NCI-H187 treated with DMSO at 0.1 percent for 48 hours (cell line): ENCODE data around the gene MFAP3L.
"Not testable (repeated sequence)": the region's sequence is repeated elsewhere in the genome, so short reads cannot be mapped to it uniquely, and the experiment has no call there.

Experiments
- DNase-seq: peaks from one replicate; lab custom pipeline; 2025; lab: John Stamatoyannopoulos, UW

The MFAP3L gene

DNA sequence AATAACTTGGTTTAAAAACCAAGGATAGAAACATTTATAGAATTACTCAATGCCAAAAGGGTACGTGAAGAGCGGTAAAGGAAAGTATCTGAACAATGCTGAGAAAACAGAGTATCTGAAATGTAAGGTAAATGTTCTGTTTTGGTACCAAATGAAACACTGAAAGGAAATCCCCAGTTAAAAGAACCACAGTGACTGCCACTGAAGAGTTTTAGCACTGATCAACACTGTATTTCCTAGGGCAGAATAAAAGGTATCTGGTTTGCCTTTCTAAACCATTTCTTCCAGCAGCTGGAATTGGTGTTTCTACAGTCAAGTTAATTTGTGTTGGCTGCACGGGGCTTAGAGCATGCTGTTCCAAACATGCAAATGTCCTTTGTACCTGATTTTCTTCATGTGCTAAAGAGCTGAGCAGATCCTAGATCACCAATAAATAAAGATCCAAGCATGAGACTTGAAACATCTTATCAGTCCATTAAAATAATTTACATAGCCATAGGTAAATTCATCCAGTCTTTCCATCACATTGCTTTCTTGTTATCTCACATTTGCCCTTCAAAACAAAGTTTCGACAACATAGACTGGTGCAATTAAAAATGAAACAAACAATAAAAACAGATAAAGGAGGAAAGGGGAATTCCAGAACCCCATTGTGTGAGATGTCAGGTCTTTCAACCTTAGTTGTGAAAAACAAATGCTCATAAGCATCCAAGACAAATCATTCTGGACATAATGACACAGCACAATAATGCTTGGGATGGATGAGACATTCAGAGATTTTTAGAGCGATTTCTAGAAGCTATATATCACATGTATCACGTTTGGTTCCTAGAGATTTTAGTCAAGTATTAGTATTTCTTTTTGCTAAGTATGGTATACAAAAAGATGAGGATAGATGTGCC is 38.6 kb downstream of the MFAP3L start:
- no peak for DNase-seq

DNA sequence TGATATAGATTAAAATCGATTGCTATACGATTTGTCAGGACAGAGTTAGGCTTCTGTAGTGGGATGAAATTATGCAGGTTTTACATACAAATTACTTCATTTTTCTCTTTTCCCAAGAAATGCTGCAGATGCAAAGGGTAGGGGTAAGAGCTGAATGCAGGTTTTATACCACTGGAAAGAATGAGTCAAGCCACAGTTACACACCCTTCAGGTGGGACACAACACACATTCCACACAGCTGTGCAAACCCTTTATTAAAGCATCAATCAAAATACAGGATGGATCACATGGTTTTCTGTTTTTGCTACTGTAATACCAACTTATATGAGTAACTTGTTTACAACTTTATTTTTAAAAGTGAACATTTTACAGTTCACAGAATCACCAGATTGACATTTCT is 39.8 kb downstream of the MFAP3L start:
- DNase-seq, result no peak

DNA sequence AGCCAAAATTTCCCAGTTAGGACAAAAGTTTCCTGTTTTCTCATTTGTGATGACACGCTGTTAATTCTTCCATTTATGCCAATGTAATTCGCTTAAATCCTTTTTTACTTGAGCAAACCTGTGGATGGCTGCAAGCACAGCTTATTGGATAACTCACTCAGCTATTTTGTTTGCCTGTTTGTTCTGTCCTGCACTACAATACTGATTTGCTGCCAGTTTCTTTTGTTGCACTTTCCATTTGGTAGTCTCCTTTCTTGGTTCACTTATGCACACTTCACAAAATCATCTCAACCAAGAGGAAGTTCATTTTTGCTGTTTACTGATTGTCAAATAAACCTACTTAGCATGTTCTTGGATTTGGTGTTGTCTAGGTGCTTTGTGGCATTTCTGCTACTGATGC is 40.3 kb downstream of the MFAP3L start:
- no peak for DNase-seq

DNA sequence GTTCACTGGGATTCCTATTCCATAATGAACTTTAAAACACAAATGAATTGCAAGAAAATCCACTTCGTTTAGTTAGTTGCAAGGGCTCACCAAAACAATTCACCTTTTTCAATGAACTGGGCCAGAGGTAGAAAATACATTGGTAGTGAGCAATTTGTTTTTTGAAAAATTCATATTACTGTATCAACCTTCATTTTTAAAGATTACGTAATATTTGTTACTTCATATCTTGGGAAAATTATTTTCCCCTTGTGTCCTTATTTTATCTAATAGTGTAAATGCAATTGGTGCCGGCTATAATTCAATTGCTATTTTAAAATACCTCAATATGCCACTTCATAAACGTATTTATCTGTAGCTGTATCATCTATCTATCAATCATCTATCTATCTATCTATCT is 41.5 kb downstream of the MFAP3L start:
- no peak for DNase-seq

DNA sequence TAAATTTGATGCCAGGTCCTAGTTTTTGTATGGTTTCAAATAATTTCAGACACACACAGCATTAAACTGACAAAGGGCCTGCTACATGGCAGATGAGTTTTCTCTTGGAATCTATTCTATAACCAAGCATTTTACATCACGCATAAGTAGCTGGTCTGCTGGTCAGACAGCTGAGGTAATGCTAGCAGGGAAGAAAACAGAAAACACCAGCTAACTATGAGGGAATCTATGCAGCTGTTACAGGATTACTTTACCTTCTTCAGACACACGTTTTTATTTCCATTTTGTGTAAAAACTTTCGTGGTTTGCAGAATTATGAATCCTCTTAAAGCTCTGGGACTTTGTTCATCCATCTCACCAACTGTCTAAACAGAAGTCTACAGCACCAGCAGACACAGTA is 42.0 kb downstream of the MFAP3L start:
- DNase-seq, result no peak

DNA sequence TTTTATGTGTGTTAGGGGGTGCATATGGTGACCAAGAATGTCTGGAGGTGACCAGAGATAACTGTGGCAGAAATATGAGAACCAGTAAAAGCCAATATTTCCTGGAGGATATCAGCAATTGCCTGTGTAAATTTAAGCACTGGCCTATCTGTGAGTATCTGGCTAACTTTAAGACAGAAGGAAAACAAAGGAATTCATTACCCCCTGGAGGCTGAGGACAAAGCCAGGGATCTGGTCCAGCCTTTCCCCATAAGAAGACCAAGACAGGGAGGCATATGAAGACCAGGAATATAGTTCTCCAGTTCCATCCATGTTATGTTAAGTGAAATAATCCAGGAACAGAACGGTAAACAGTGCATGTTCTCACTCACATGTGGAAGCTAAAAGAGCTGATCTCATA is 49.2 kb downstream of the MFAP3L start:
- no peak for DNase-seq

DNA sequence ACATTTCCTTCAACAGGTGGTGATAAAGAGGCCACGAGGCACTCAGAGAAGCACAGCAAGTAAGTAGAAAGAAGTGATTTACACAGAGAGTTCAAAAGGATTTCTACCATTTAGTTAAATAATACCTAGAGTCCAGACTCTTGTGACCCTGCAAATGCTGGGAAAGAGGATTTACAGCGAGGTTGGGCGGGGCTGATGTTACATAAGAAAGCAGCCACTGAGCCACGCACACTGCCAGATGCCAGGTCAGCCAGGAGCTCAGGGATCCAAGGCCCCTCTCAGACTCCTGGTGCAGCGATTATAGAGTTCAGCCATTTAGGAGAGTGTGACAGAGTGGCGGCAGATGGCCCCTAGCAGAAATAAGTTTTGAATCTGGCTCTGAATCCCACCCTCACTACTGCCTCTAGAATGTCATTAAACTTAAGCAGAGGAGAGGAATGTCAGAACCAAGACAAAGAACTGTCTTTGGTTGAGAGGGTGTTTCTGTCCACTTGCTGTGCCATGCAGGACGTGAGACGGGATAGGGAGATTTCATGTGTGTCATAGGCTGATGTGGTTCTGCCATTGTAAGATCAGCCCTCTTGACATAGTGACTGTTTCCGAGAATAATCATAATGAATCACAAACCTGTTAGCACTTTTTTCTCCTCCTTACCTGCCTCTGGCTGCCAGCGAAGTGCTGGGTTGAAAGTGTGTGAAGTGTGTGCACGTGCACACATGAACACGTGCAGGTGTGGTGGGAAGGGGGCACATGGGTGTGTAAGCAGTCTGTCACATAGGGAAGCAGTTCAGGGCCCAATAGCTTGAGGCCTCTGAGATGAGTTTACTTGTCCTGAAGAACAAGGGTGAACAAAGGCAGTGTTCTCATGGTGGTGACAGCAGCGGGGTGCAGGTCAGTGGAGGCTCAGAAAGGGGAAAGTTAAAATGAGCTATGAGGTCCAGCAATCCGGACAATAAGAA is 50.1 kb downstream of the MFAP3L start:
- no peak for DNase-seq

DNA sequence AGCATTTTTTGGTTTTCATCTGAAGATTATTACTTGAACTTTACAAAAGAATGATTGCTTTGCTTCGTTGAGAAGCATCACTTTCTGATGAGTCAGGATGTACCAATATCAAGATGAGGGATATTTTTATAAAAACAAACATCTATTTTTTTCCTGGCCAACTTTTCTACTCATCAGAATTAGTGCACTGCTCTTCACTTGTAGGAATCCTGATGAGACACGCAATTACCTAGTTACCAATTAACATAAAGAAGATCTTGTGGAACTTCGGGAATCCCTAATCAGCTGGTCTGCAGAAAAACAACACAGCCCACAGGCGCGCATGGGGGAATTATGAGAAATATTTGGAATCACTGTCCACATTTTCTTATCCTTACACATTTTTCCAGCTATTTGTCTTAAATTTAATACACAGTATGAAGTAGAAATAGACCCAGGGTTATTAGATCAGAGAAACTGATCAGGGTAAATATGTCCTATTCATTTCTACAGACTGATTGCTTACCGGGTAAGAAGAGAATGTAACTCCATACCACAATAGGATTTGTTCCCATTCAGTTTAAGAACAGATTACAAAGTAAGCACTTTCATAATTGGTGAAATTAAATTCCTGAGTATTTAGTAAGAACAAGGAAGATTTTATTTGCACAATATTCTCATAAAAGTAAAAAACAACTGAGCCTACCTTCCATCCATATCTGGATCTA is 50.9 kb downstream of the MFAP3L start:
- no peak for DNase-seq

DNA sequence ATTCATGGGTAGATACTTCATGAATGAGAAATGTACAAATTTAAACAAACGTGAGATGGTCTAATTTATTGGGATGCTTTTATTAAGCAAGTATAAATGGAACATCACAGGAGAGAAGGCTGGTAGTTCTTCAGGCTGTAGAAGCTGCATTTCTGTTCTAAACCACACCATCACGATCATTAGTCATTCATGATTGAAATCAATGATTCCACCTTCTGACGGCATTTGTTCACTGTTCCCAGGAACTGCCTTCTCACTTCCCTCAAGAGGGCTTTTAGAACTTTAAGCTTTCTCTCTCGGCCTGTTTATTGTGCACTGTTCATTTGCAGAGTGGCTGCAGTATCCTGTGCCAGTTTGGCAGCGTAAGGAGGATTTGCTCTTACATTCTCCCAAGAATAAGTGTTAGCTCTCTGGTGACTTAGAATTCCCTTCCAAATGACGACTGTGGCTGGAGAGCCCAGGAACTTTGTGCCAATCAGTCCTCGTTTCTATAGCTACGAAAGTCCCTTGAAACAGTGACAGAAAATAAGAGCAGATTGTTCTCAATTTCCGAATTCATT is 54.7 kb downstream of the MFAP3L start:
- no peak for DNase-seq

DNA sequence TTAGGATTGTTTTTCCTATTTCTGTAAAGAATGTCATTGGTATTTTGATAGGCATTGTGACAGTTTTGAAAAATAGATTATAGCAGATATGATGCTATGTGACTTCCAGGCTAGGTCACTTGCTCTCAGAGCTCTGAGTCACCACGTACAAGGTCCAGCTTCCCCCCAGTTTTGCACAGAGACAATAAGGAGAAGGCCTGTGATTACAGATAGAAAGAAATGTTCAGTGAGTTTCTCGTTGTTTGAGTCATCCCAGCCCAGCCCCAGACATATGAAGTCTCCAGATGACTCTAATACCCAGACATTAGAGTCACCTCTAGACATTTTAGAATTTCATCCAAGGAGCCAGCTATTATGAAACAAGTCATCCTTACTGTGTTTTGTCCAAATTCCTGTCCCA is 57.2 kb downstream of the MFAP3L start:
- no peak for DNase-seq

DNA sequence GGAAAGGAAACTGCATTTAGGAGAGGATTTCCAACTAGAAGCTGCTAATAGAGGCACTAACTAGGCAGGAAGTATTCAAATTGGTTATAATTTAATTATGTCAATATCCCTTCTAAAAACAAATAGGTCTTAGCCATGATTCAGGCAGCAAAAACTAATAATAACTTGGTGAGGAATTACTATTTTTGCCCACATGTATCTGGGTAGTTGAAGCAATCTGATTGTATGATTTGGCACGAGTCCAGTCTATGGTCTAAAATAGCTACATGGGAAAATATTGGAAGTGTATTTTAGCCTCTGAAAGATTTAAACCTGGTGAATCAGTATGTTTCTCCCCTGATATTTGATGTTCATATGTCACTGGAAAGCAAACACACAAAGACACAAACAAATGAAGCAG is 62.2 kb downstream of the MFAP3L start:
- DNase-seq, result no peak

DNA sequence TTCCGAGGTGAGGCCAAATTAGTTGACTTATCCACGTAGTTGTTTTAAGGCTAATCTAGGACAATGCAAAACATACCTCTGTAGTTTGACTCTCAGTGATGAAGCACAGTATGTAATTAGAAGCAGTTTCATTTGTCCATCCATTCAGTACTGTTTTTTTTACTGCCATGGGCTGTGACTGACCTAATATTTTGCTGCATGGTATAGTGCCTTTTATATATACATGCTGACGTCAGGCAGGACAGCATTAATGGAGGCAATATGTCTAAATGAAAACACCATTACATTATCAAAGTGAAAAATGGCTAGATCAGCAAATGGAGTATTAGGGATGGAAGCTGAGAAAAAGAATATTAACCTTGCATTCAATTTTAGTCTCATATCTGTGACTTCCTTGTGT is 66.9 kb downstream of the MFAP3L start:
- DNase-seq, result no peak

DNA sequence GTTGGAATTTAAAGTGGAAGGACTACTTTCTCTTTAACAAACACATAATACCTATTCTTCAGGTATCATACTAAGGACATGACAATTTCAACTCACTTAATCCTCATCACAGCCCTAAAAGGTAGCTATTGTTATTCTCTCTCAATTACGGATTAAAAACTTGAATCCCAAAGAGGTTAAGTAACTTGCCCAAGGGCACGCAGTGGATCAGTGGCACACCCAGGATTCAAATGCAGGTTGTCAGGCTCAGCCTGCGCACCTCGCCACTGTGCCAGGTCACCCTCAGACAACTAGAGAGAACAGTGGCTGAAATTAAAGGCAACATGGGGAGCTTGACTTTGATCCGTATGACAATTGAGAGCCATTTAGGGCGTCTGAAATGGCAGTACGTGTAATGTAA is 67.6 kb downstream of the MFAP3L start:
- DNase-seq, result no peak

DNA sequence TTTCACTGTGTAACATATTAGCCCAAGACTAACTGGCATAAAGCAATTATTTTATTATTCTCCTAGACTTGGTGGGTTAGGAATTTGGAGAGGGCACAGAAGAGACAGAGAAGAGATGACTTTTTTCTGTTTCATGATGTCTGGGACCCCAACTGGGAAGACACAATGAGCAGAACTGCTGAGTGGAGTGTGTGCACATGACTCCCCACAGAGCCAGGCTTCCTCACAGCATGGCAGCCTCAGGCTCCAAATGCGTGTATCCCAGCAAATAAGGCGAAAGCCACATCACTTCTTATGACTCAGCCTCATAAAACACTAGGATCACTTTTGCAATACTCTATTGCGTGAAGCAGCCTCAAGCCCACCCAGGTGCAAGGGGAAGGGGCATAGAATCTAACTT is 68.4 kb downstream of the MFAP3L start:
- no peak for DNase-seq

DNA sequence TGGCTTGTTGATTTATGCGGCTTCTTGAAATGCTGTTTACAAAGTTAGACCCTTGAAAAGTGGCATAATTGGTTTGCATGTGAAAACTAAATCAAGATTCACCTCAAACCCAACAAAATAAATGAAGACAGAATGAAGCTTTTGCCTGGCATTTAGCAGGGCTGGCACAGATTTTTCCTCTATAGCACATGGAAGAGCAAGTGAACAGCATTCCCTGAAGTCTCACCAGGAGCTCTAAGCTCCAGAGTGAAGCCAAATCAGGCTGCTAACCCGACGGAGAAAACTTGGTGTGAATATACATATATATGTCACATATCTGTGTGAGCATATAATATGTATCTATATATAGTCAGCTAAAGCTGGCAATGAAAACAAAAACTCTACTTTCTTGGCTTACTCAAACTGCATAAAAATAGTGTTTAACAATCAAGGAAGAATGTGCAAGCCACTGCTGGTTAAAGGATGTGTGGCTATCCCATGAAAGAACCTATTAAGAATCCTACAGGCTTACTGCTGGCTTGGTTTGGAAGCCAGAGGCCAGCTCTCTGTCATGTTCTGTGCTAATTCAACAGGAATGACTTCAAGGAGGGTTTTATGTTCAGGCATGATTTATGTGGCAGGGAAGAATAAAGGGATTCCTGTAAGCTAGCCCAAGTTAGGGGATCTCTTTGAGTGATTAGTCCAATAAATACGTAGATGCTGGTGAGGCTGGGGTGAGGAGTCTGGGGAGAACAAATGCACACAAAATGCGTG is 69.9 kb downstream of the MFAP3L start:
- DNase-seq, result no peak

DNA sequence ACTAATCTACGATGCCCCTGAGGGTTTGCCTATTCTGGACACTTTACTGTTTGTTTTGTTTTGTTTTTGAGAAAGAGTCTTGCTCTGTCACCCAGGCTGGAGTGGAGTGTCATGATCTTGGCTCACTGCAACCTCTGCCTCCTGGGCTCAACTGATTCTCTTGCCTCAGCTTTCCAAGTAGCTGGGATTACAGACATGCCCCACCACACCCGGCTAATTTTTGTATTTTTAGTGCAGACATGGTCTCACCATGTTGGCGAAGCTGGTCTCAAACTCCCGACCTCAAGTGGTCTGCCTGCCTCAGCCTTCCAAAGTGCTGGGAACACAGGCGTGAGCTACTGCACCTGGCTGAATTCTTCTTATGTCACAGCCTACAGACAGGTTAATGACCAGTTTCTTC is 70.7 kb downstream of the MFAP3L start:
- no peak for DNase-seq

DNA sequence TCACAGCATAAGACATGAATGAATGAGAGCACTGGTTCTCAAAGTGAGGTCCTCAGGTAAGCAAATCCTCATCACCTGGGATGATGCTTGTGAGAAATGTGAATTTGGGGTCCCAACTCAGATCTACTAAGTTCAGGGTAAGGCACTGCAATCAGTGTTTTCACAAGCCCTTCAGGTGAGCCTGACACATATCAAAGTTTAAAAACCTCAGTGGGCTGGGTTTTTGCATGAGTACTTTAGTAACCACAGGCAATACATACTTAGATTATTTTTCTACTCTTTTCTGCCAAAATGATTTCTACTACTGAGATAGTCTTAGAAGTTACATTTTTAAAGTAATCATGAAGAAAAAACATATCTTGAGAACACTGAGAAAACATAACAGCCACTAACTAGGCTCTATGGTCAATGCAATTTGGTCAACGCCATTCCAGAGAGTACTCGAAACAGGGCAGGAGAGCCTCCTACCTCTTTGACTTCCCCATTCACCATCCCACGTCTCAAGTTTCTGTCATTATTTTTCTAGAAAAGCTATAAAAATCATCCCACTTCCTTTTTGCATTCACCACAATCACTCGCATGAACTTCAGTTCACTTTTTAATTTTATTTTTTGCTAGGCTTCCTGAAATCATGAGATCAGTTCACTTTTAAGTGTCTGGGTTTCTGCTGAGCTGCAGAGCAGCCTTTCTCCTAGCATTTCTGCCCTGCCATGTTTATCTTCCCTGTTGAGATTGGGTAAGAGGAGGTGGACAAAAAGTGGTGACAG is 73.8 kb downstream of the MFAP3L start:
- no peak for DNase-seq

DNA sequence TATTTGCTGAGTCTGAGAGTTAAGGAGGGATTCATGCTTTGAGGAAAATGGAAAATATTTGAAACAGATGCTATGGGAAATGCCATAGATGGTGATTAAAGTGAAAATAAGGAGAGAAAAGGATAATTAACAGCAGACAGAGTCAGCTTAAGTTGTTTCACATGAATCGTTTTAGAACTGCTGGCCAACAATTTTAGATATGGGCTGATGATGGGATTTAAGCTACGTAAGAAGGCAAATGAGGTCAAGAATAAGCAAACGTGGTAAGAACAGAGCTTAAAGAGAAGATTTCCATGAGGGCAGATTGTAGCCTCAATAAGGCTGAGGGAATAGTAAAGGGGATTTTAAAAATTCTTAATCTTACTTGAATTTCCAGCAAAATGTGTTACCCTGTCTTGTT is 77.9 kb downstream of the MFAP3L start:
- DNase-seq, result no peak

DNA sequence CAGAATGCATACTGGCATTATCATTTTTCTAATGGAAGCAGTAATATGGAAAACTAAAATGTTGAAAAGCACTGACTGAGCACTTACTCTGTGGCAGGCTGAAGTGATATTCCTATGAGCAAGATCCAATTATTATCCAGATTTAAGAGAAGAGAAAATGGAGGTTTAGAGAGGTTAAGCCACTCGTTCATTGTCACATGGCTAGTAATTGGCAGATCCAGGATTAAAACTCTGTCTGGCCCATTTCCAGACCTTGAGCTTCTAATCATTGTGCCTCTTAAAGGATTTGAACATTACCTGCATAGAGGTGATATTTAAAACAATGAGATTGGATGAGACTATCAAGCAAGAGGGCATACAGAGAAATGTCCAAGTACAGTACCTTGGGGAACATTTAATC is 80.6 kb downstream of the MFAP3L start:
- DNase-seq, result no peak

DNA sequence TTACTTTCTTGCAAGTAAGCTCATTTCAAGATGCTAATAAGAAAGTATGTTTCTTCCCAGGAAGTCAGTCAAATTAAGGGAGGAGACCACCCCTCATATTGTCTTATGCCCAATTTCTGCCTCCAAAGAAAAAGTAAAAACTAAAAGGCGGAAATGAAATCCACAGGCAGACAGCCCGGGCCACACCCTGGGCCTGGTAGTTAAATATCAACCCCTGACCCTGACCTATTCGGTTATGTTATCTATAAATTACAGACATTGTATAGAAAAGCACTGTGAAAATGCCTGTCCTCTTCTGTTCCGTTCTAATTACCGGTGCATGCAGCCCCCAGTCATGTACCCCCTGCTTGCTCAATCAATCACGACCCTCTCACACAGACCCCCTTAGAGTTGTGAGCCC is 82.6 kb downstream of the MFAP3L start:
- not testable (repeated sequence) for DNase-seq

DNA sequence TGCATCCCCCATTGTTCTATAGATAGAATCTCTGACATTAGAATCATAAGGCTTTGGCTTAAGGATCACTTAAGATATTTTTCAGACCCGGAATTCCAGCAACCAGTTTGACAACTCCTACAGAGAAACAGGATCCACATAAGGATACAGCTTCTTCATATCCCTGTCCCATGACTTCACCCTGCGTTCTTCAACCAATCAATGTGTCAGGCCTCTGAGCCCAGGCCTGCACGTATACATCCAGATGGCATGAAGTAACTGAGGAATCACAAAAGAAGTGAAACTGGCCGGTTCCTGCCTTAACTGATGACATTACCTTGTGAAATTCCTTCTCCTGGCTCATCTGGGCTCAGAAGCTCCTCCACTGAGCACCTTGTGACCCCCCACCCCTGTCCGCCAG is 85.1 kb downstream of the MFAP3L start:
- no peak for DNase-seq
